Activated T-cell treated with anti-CD3 and anti-CD28 coated beads, Interleukin-2, amount 50 U/mL, for 4 hours (primary cell): ENCODE data around the gene PARP6. TPM values are rescaled to one million over a fixed set of nuclear protein-coding genes. Genes with fewer than 3 reads are reported as not detected.

Experiments
- ATAC-seq, 2 donors: fragments of 200-7000 bp; cut with Tn5 transposase; one replicate each; pipeline ENCODE4 v1.10.0; 2021
- DNase-seq: peaks from one replicate; pipeline ENCODE4 v3.0.0-alpha.2; 2020
- H3K27me3 Mint-ChIP-seq: one replicate; pipeline ENCODE4 v1.8.0; 2021; ENCODE audit warnings: low read depth, mixed read lengths
- H3K36me3 Mint-ChIP-seq: one replicate; pipeline ENCODE4 v1.8.0; 2022; ENCODE audit warnings: mixed read lengths; ENCODE audit not compliant: insufficient read depth
- H3K4me1 Mint-ChIP-seq: one replicate; pipeline ENCODE4 v1.8.0; 2021; ENCODE audit warnings: low read depth, mixed read lengths
- H3K4me3 Mint-ChIP-seq: one replicate; pipeline ENCODE4 v1.8.0; 2021; ENCODE audit warnings: mild to moderate bottlenecking, moderate library complexity, mixed read lengths
- H3K9me3 Mint-ChIP-seq: one replicate; pipeline ENCODE4 v1.8.0; 2021; ENCODE audit warnings: mixed read lengths
- total RNA-seq, 3 donors: library from RNA; stranded (reverse); gene quantifications; one replicate each; pipeline ENCODE4 v1.2.1, GENCODE V29; 2021

PARP6 gene
- total RNA-seq, 3 donors from 2014 or later: 62.9 to 63.2 (median 62.9) TPM

- peaks cover 25% of the 10 kb centered on the region for H3K27me3 Mint-ChIP-seq
- peaks cover 27% of the 10 kb centered on the region for H3K36me3 Mint-ChIP-seq
- peaks cover 6% of the 10 kb centered on the region for H3K4me1 Mint-ChIP-seq
- peak overlapping the region; percentile 8 for H3K4me3 Mint-ChIP-seq
- ATAC-seq (no peak), DNase-seq (no peak)
- no peaks in the 10 kb centered on the region for H3K9me3 Mint-ChIP-seq
These were observed 75.8 kb downstream of the PARP6 start for GRCh38 chr15:72196409-72197040.

GRCh38 chr15:72195101-72195511, 77.2 kb downstream of the PARP6 start:
- Mint-ChIP-seq H3K36me3 (peaks cover 15% of the 10 kb centered on the region), H3K4me3 (no peak overlapping the region), H3K9me3 (no peaks in the 10 kb centered on the region), H3K27me3 (peaks cover 30% of the 10 kb centered on the region), H3K4me1 (peaks cover 6% of the 10 kb centered on the region)
- no peak for ATAC-seq
- no peak for DNase-seq

- H3K4me1 Mint-ChIP-seq: peaks cover 4% of the 10 kb centered on the region
- no peak for DNase-seq
- H3K36me3 Mint-ChIP-seq: peaks cover 6% of the 10 kb centered on the region
- no peak for ATAC-seq
- no peak overlapping the region for H3K4me3 Mint-ChIP-seq
- no peaks in the 10 kb centered on the region for H3K9me3 Mint-ChIP-seq
- peaks cover 30% of the 10 kb centered on the region for H3K27me3 Mint-ChIP-seq
These were observed 78.4 kb downstream of the PARP6 start for GRCh38 chr15:72193836-72194396.

- no peak for DNase-seq
- no peak for ATAC-seq
- Mint-ChIP-seq H3K4me3 (no peak overlapping the region), H3K4me1 (no peaks in the 10 kb centered on the region), H3K27me3 (peaks cover 25% of the 10 kb centered on the region), H3K36me3 (no peaks in the 10 kb centered on the region), H3K9me3 (no peaks in the 10 kb centered on the region)
These were observed 79.9 kb downstream of the PARP6 start for GRCh38 chr15:72192416-72192815.

Other genes starting within 250 kb of the PARP6 start
- 10 to 100 TPM; 15.9 to 18.9 (median 17.1) TPM for gene MYO9A, start 154.4 kb downstream of the PARP6 start, total RNA-seq
- gene SENP8, start 154.2 kb downstream of the PARP6 start, total RNA-seq: 1 to 10 TPM; 1.4 to 1.7 (median 1.5) TPM
- gene GRAMD2A, start 74.8 kb downstream of the PARP6 start, total RNA-seq: not detected
- gene PKM, start 41.4 kb downstream of the PARP6 start, total RNA-seq: 1,000 to 10,000 TPM; 2,397 to 2,519 (median 2,398) TPM
- gene CELF6, start 47.6 kb upstream of the PARP6 start, total RNA-seq: under 1 TPM; 0.24 to 0.82 (median 0.63) TPM
- 10 to 100 TPM; 50.7 to 51.4 (median 50.7) TPM for gene HEXA, start 103.5 kb upstream of the PARP6 start, total RNA-seq
- gene TMEM202, start 125.8 kb upstream of the PARP6 start, total RNA-seq: not detected
- 100 to 1,000 TPM; 154 to 167 (median 164) TPM for gene ARIH1, start 201.8 kb upstream of the PARP6 start, total RNA-seq